Gastrocnemius medialis (tissue), 4 donors: ENCODE data around the gene PTCH2. TPM values are rescaled to one million over a fixed set of nuclear protein-coding genes. Genes with fewer than 3 reads are reported as not detected.

Experiments
- ATAC-seq, 2 donors: fragments of 150-250 bp; one replicate each; pipeline ENCODE4 v1.9.1; 2016
- DNase-seq, 2 donors: peaks; one replicate each; pipeline ENCODE4 v3.0.0-alpha.2; 2019
- H3K27ac ChIP-seq, 4 donors: fragments of 200-600 bp; sonication (generic); 1 replicate in 1 of 4; 2 replicates in 3 of 4; pipeline ENCODE4 v1.5.1; 2016 to 2018; ENCODE audit warnings: mild to moderate bottlenecking in 2 of 4, moderate library complexity in 1 of 4
- H3K27me3 ChIP-seq, 3 donors: fragments of 200-600 bp; sonication (generic) in 2 of 3; 1 replicate in 1 of 3; 2 replicates in 2 of 3; pipeline versions ENCODE4 v1.5.1 to v1.6.0; 2016 to 2019; ENCODE audit warnings: mild to moderate bottlenecking in 1 of 3, moderate library complexity in 1 of 3
- H3K36me3 ChIP-seq, 2 donors: fragments of 200-600 bp; sonication (generic) in 1 of 2; one replicate each; pipeline ENCODE4 v1.5.1; 2017 to 2018
- H3K4me1 ChIP-seq, 2 donors: fragments of 200-600 bp; sonication (generic) in 1 of 2; one replicate each; pipeline ENCODE4 v1.5.1; 2016 to 2017; ENCODE audit warnings: mild to moderate bottlenecking in 2 of 2
- H3K4me3 ChIP-seq, 4 donors: fragments of 200-600 bp; sonication (generic) in 3 of 4; 1 replicate in 1 of 4; 2 replicates in 3 of 4; pipeline ENCODE4 v1.5.1; 2016 to 2019; ENCODE audit warnings: mild to moderate bottlenecking in 2 of 4
- H3K9me3 ChIP-seq, 3 donors: fragments of 200-600 bp; sonication (generic) in 2 of 3; 1 replicate in 1 of 3; 2 replicates in 2 of 3; pipeline ENCODE4 v1.5.1; 2016 to 2019
- CTCF ChIP-seq, 5 experiments: fragments of 450-650 bp in 3 of 5; fragments of 200-600 bp in 2 of 5; sonication (generic) in 2 of 5; IDR thresholded peaks in 4 of 5; conservative IDR thresholded peaks in 1 of 5; 1 replicate in 4 of 5; 2 replicates in 1 of 5; pipeline ENCODE4 v1.5.1; 2016 to 2019; ENCODE audit warnings: antibody characterized with exemption in 5 of 5, mild to moderate bottlenecking in 3 of 5, moderate library complexity in 3 of 5
- POLR2A ChIP-seq, 2 donors: fragments of 450-650 bp; IDR thresholded peaks; one replicate each; pipeline ENCODE4 v1.6.1; 2017; ENCODE audit warnings: antibody characterized with exemption in 2 of 2, mild to moderate bottlenecking in 2 of 2, moderate library complexity in 2 of 2
- in situ Hi-C, 4 donors: fragments of 200-750 bp; cut with MboI; loops; one replicate each; pipeline versions ENCODE4 v1.15.0 to v1.8.0; 2017; ENCODE audit warnings: low sequenced_read_pairs in 4 of 4
- intact Hi-C: fragments of 100-400 bp; cut with DNase I; formaldehyde crosslinking; loops from one replicate; pipeline ENCODE4 v1.15.1; 2023; ENCODE audit warnings: low total_unique reads
- total RNA-seq, 4 donors: library from RNA; depleted of rRNA; stranded (reverse); fragments of >200 nt; gene quantifications; one replicate each; pipeline versions ENCODE4 v1.1.0 to v1.2.3, GENCODE V29; 2016

The PTCH2 gene
- total RNA-seq, 4 donors from 2014 or later: 0.10 to 0.56 (median 0.20) TPM

- Histone ChIP-seq H3K9me3 (no peaks in the 10 kb centered on the region), H3K4me1 (peaks cover 19 to 28% of the 10 kb centered on the region in 2 donors), H3K36me3 (no peaks in the 10 kb centered on the region), H3K27me3 (no peaks in the 10 kb centered on the region), H3K27ac (peak overlapping the region in 3 of 4 donors; percentile 44 to 64 (median 50)), H3K4me3 (peak overlapping the region; percentile 62 to 72 (median 64))
- ATAC-seq: no peak
- DNase-seq: no peak
- TF ChIP-seq CTCF (IDR thresholded peaks at IDR 0.05 in 4 of 5, conservative IDR thresholded peaks at IDR 0.05 in 1 of 5): no peak
- TF ChIP-seq POLR2A (IDR thresholded peaks at IDR 0.05): no peak
- intact Hi-C loops (loop anchor here (5.0 kb wide), 3 partner anchors 37 to 227 kb away; partner anchors contain the start of genes HECTD3 and UROD), in situ Hi-C loops (loop anchor here in 2 of 4 donors (10.0 to 25.0 kb wide), 3 partner anchors 49 to 727 kb away; partner anchors contain the start of genes CCDC163 (in 1 of the 2), EIF2B3 (in 1 of the 2), MMACHC (in 1 of the 2) and PRDX1 (in 1 of the 2))
Measured at GRCh38 chr1:44785501-44786137, 57.4 kb downstream of the PTCH2 start.

- DNase-seq (no peak), ATAC-seq (no peak)
- H3K36me3 ChIP-seq: peaks cover 0 to 4% of the 10 kb centered on the region in 2 donors
- H3K27ac ChIP-seq: no peak overlapping the region
- no peak overlapping the region for H3K4me3 ChIP-seq
- peaks cover 19 to 28% of the 10 kb centered on the region in 2 donors for H3K4me1 ChIP-seq
- in situ Hi-C loops (loop anchor here in 2 of 4 donors (10.0 to 25.0 kb wide), 3 partner anchors 50 to 727 kb away; partner anchors contain the start of genes CCDC163 (in 1 of the 2), EIF2B3 (in 1 of the 2), MMACHC (in 1 of the 2) and PRDX1 (in 1 of the 2)), intact Hi-C loops (loop anchor here (5.0 kb wide), 3 partner anchors 37 to 227 kb away; partner anchors contain the start of genes HECTD3 and UROD)
- no peaks in the 10 kb centered on the region for H3K9me3 ChIP-seq
- H3K27me3 ChIP-seq: no peaks in the 10 kb centered on the region
- TF ChIP-seq CTCF (IDR thresholded peaks at IDR 0.05 in 4 of 5, conservative IDR thresholded peaks at IDR 0.05 in 1 of 5) (no peak), POLR2A (IDR thresholded peaks at IDR 0.05) (no peak)
Measured at GRCh38 chr1:44785029-44785380, 58.0 kb downstream of the PTCH2 start.

- TF ChIP-seq POLR2A (IDR thresholded peaks at IDR 0.05): no peak
- TF ChIP-seq CTCF (IDR thresholded peaks at IDR 0.05 in 4 of 5, conservative IDR thresholded peaks at IDR 0.05 in 1 of 5): no peak
- Histone ChIP-seq H3K36me3 (peaks cover 0 to 11% of the 10 kb centered on the region in 2 donors), H3K27ac (peak overlapping the region in 1 of 4 donors; percentile 12), H3K27me3 (no peaks in the 10 kb centered on the region), H3K9me3 (no peaks in the 10 kb centered on the region), H3K4me1 (peaks cover 19 to 28% of the 10 kb centered on the region in 2 donors), H3K4me3 (peak overlapping the region; percentile 48 to 63 (median 56))
- no peak for ATAC-seq
- in situ Hi-C loops (loop anchor here in 2 of 4 donors (10.0 to 25.0 kb wide), 3 partner anchors 50 to 728 kb away; partner anchors contain the start of genes CCDC163 (in 1 of the 2), EIF2B3 (in 1 of the 2), MMACHC (in 1 of the 2) and PRDX1 (in 1 of the 2)), intact Hi-C loops (loop anchor here (5.0 kb wide), 3 partner anchors 38 to 228 kb away; partner anchors contain the start of genes HECTD3 and UROD)
- DNase-seq: no peak
Measured at GRCh38 chr1:44784094-44785028, 58.7 kb downstream of the PTCH2 start.

- Histone ChIP-seq H3K9me3 (no peaks in the 10 kb centered on the region), H3K36me3 (peaks cover 0 to 18% of the 10 kb centered on the region in 2 donors), H3K4me3 (peak overlapping the region; percentile 48 to 63 (median 56)), H3K4me1 (peaks cover 19 to 28% of the 10 kb centered on the region in 2 donors), H3K27ac (peak overlapping the region in 1 of 4 donors; percentile 12), H3K27me3 (no peaks in the 10 kb centered on the region)
- in situ Hi-C loops: loop anchor here in 2 of 4 donors (10.0 to 25.0 kb wide), 3 partner anchors 51 to 729 kb away; partner anchors contain the start of genes CCDC163 (in 1 of the 2), EIF2B3 (in 1 of the 2), MMACHC (in 1 of the 2) and PRDX1 (in 1 of the 2)
- no peak for TF ChIP-seq CTCF (IDR thresholded peaks at IDR 0.05 in 4 of 5, conservative IDR thresholded peaks at IDR 0.05 in 1 of 5)
- TF ChIP-seq POLR2A (IDR thresholded peaks at IDR 0.05): no peak
- DNase-seq (no peak), ATAC-seq (no peak)
- intact Hi-C loops: no loop called here
Measured at GRCh38 chr1:44783697-44784093, 59.4 kb downstream of the PTCH2 start.
